ENCODE data around the gene NTN1.

GRCh38 chr17:9284884-9285283, 263.6 kb downstream of the NTN1 start:
- no peak for TF ChIP-seq CTCF (conservative IDR thresholded peaks at IDR 0.05)
- no peak for TF ChIP-seq ZFX (IDR thresholded peaks at IDR 0.05)

Data from C4-2B (cell line).